ENCODE data around the gene MYOG. TPM values are rescaled to one million over a fixed set of nuclear protein-coding genes. Genes with fewer than 3 reads are reported as not detected.

MYOG gene
- total and polyA plus RNA-seq, 2 donors (not counting 1 experiment from before 2014, with no cell fraction given), result not detected

DNA sequence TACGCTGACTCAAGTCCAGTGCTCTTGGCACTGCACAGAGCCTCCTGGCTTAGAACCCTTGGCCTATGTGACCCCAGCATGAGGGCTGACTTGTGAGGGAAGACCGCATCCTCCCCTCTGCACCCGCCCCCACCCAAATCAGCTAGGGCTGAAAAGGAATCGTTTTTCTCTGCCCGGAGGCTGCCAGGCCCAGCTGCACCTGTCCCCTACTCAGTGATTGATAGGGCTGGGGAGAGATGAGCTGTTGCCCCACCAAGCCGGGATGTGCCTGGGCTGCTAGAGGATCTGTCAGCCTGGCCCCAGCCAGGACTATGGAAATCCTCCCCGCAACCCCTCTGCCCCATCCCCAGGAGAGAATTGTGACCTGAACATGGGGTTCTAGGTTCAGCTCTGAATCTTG, 20.6 kb downstream of the MYOG start:
- Histone ChIP-seq H3K4me2 (ENCODE audit: extremely low read depth, insufficient read depth, low read length) (no peak overlapping the region), H4K20me1 (ENCODE audit: control insufficient read depth, extremely low read depth, insufficient read depth, low read length) (no peaks in the 10 kb centered on the region), H2AFZ (ENCODE audit: low read length) (no peak overlapping the region), H3K9me3 (ENCODE audit: control insufficient read depth, insufficient read depth, low read depth, low read length) (no peaks in the 10 kb centered on the region), H3K36me3 (ENCODE audit: control insufficient read depth, insufficient read depth, low read length) (no peaks in the 10 kb centered on the region), H3K27ac (ENCODE audit: insufficient read depth, low read length) (no peak overlapping the region), H3K4me3 (replicated peaks in 1 of 4; ENCODE audit: control extremely low read depth in 1 of 4, insufficient read depth in 1 of 4, low read depth in 3 of 4, low read length in 4 of 4) (no peak overlapping the region), H3K79me2 (ENCODE audit: control insufficient read depth, insufficient read depth, low read length) (no peaks in the 10 kb centered on the region), H3K4me1 (ENCODE audit: control insufficient read depth, extremely low read depth, insufficient read depth, low read length) (no peaks in the 10 kb centered on the region), H3K9ac (ENCODE audit: insufficient read depth, low read length) (no peak overlapping the region), H3K27me3 (ENCODE audit: control insufficient read depth, insufficient read depth, low read length) (no peaks in the 10 kb centered on the region)
- no peak for DNase-seq (ENCODE audit: low read depth in 2 of 2)
- no peak for TF ChIP-seq EZH2 (IDR thresholded peaks at IDR 0.05; ENCODE audit: low read length, missing control alignments)
- TF ChIP-seq, protein P1, sequence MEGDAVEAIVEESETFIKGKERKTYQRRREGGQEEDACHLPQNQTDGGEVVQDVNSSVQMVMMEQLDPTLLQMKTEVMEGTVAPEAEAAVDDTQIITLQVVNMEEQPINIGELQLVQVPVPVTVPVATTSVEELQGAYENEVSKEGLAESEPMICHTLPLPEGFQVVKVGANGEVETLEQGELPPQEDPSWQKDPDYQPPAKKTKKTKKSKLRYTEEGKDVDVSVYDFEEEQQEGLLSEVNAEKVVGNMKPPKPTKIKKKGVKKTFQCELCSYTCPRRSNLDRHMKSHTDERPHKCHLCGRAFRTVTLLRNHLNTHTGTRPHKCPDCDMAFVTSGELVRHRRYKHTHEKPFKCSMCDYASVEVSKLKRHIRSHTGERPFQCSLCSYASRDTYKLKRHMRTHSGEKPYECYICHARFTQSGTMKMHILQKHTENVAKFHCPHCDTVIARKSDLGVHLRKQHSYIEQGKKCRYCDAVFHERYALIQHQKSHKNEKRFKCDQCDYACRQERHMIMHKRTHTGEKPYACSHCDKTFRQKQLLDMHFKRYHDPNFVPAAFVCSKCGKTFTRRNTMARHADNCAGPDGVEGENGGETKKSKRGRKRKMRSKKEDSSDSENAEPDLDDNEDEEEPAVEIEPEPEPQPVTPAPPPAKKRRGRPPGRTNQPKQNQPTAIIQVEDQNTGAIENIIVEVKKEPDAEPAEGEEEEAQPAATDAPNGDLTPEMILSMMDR (conservative IDR thresholded peaks at IDR 0.05 in 1 of 2, IDR thresholded peaks at IDR 0.05 in 1 of 2; ENCODE audit: low read depth in 1 of 2, low read length in 2 of 2), result no peak

DNA sequence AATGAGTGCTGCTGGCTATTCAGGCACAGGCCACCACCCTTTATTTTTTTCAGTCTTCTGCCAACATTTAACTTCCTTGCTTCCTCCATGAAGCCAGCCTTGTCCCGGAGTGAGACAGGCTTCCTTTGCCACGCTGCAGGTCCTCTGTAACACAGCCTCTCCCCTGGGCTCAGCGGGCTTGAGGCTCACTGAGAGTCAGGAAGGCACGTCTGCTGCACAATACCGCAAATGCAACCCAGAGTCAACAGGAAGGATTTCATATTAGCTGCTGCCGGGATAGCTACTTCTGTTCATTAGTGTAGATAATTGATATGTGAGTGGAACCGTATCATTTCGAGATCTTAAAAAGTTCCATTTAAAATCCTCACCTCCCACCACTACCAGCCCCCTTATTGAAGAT, 22.5 kb downstream of the MYOG start:
- Histone ChIP-seq H2AFZ (ENCODE audit: low read length) (no peak overlapping the region), H3K79me2 (ENCODE audit: control insufficient read depth, insufficient read depth, low read length) (no peaks in the 10 kb centered on the region), H3K4me2 (ENCODE audit: extremely low read depth, insufficient read depth, low read length) (no peak overlapping the region), H3K27me3 (ENCODE audit: control insufficient read depth, insufficient read depth, low read length) (peaks cover under 1% of the 10 kb centered on the region), H3K9ac (ENCODE audit: insufficient read depth, low read length) (no peak overlapping the region), H4K20me1 (ENCODE audit: control insufficient read depth, extremely low read depth, insufficient read depth, low read length) (no peaks in the 10 kb centered on the region), H3K9me3 (ENCODE audit: control insufficient read depth, insufficient read depth, low read depth, low read length) (no peaks in the 10 kb centered on the region), H3K4me1 (ENCODE audit: control insufficient read depth, extremely low read depth, insufficient read depth, low read length) (peaks cover 2% of the 10 kb centered on the region), H3K27ac (ENCODE audit: insufficient read depth, low read length) (no peak overlapping the region), H3K4me3 (replicated peaks in 1 of 4; ENCODE audit: control extremely low read depth in 1 of 4, insufficient read depth in 1 of 4, low read depth in 3 of 4, low read length in 4 of 4) (no peak overlapping the region), H3K36me3 (ENCODE audit: control insufficient read depth, insufficient read depth, low read length) (no peaks in the 10 kb centered on the region)
- no peak for DNase-seq (ENCODE audit: low read depth in 2 of 2)
- no peak for TF ChIP-seq EZH2 (IDR thresholded peaks at IDR 0.05; ENCODE audit: low read length, missing control alignments)

DNA sequence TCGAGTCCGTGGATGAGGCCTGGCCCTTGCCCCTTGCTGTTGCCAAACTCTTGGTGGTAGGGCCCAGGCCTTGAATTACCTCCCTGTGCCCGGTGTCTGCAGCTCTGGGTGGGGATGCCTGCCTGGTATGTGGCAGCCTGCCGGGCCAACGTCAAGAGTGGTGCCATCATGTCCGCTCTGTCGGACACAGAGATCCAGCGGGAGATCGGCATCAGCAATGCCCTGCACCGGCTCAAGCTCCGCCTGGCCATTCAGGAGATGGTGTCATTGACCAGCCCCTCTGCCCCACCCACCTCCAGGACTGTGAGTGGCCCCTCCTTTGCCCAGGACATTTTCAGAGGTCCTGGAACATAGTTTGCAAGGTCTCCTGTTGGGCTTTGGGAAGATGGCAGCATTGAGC, 25.7 kb downstream of the MYOG start:
- Histone ChIP-seq H3K36me3 (ENCODE audit: control insufficient read depth, insufficient read depth, low read length) (no peaks in the 10 kb centered on the region), H3K27ac (ENCODE audit: insufficient read depth, low read length) (no peak overlapping the region), H3K79me2 (ENCODE audit: control insufficient read depth, insufficient read depth, low read length) (no peaks in the 10 kb centered on the region), H3K4me1 (ENCODE audit: control insufficient read depth, extremely low read depth, insufficient read depth, low read length) (peaks cover 2% of the 10 kb centered on the region), H3K4me2 (ENCODE audit: extremely low read depth, insufficient read depth, low read length) (no peak overlapping the region), H4K20me1 (ENCODE audit: control insufficient read depth, extremely low read depth, insufficient read depth, low read length) (no peaks in the 10 kb centered on the region), H3K9ac (ENCODE audit: insufficient read depth, low read length) (no peak overlapping the region), H2AFZ (ENCODE audit: low read length) (no peak overlapping the region), H3K9me3 (ENCODE audit: control insufficient read depth, insufficient read depth, low read depth, low read length) (no peaks in the 10 kb centered on the region), H3K4me3 (replicated peaks in 1 of 4; ENCODE audit: control extremely low read depth in 1 of 4, insufficient read depth in 1 of 4, low read depth in 3 of 4, low read length in 4 of 4) (no peak overlapping the region), H3K27me3 (ENCODE audit: control insufficient read depth, insufficient read depth, low read length) (peaks cover 3% of the 10 kb centered on the region)
- no peak for DNase-seq (ENCODE audit: low read depth in 2 of 2)
- TF ChIP-seq, protein P1 (conservative IDR thresholded peaks at IDR 0.05 in 1 of 2, IDR thresholded peaks at IDR 0.05 in 1 of 2; ENCODE audit: low read depth in 1 of 2, low read length in 2 of 2), result no peak
- TF ChIP-seq EZH2 (IDR thresholded peaks at IDR 0.05; ENCODE audit: low read length, missing control alignments), result no peak
